NB4 (cell line): ENCODE results near the gene SAMD13.

ENCODE experiments used
- DNase-seq: peaks from one replicate; pipeline ENCODE4 v3.0.0; 2010; ENCODE audit warnings: low read depth
- H3K4me3 ChIP-seq: one replicate; pipeline ENCODE4 v1.5.1; 2011; ENCODE audit warnings: mild to moderate bottlenecking, low read depth, low read length, moderate library complexity
- CTCF ChIP-seq: IDR thresholded peaks from one replicate; pipeline ENCODE4 v1.5.1; 2012; ENCODE audit warnings: low read depth, low read length
- MAX ChIP-seq: IDR thresholded peaks from 2 replicates; pipeline ENCODE4 v1.6.1; 2011; ENCODE audit warnings: low read depth, low read length
- MYC ChIP-seq: IDR thresholded peaks from 2 replicates; pipeline ENCODE4 v1.6.1; 2011; ENCODE audit warnings: low read depth, low read length
- POLR2A ChIP-seq: IDR thresholded peaks from 2 replicates; pipeline ENCODE4 v1.6.1; 2011; ENCODE audit warnings: mild to moderate bottlenecking; ENCODE audit not compliant: insufficient read length; ENCODE audit errors: extremely low read depth

The SAMD13 gene

GRCh38 chr1:84345220-84345619 is 43.7 kb downstream of the SAMD13 start:
- DNase-seq = no peak
- no peak overlapping the region for H3K4me3 ChIP-seq
- no peak for TF ChIP-seq MYC
- no peak for TF ChIP-seq MAX
- TF ChIP-seq POLR2A = no peak
- no peak for TF ChIP-seq CTCF

- H3K4me3 ChIP-seq = no peak overlapping the region
- no peak for DNase-seq
- no peak for TF ChIP-seq POLR2A
- no peak for TF ChIP-seq CTCF
- no peak for TF ChIP-seq MYC
- TF ChIP-seq MAX = no peak
These were observed 45.9 kb downstream of the SAMD13 start for GRCh38 chr1:84347271-84347931.

- no peak for TF ChIP-seq POLR2A
- TF ChIP-seq MYC = no peak
- TF ChIP-seq CTCF = no peak
- TF ChIP-seq MAX = no peak
- H3K4me3 ChIP-seq = no peak overlapping the region
These were observed 46.5 kb downstream of the SAMD13 start for GRCh38 chr1:84347932-84348555.

GRCh38 chr1:84348759-84349158 is 47.3 kb downstream of the SAMD13 start:
- H3K4me3 ChIP-seq = no peak overlapping the region
- no peak for TF ChIP-seq MYC
- no peak for TF ChIP-seq POLR2A
- no peak for TF ChIP-seq CTCF
- no peak for TF ChIP-seq MAX
- DNase-seq = peak; percentile 6

More at GRCh38 chr1:84347932-84348555, 46.5 kb downstream of the SAMD13 start:
- peak; percentile 51 for DNase-seq

GRCh38 chr1:84350104-84350503 is 48.6 kb downstream of the SAMD13 start:
- TF ChIP-seq MYC = no peak
- no peak for TF ChIP-seq CTCF
- TF ChIP-seq POLR2A = no peak
- TF ChIP-seq MAX = no peak
- no peak overlapping the region for H3K4me3 ChIP-seq
- DNase-seq = no peak
